MCF 10A (cell line): ENCODE data around the gene STAMBPL1. TPM values are rescaled to one million over a fixed set of nuclear protein-coding genes. Genes with fewer than 3 reads are reported as not detected.

Experiments used
- BruUV-seq: library from RNA; stranded (reverse); fragments of 400-500 nt; replicated peaks from 2 replicates; lab custom pipeline; 2021; lab: Mats Ljungman, UMichigan
- CTCF ChIA-PET: fragments of 300-600 bp; sonication (Branson Sonifier 250); formaldehyde crosslinking; extraction: SDS; loops from one replicate; lab custom pipeline; 2021; ENCODE audit warnings: antibody characterized with exemption, inconsistent platforms; lab: Yijun Ruan, JAX
- POLR2A ChIA-PET: fragments of 300-600, 350-650 bp; sonication (Branson Sonifier 250); formaldehyde crosslinking; extraction: SDS; loops from one replicate; lab custom pipeline; 2020; ENCODE audit warnings: antibody characterized with exemption, inconsistent platforms; lab: Yijun Ruan, JAX
- DNase-seq: peaks from one replicate; pipeline ENCODE4 v3.0.0-alpha.2; 2018; ENCODE audit not compliant: unreplicated experiment
- H3K27ac Mint-ChIP-seq: one replicate; pipeline ENCODE4 v1.8.0; 2022; ENCODE audit warnings: mild to moderate bottlenecking, low read depth, mixed read lengths; ENCODE audit not compliant: unreplicated experiment
- H3K27me3 Mint-ChIP-seq: one replicate; pipeline ENCODE4 v1.8.0; 2022; ENCODE audit warnings: mixed read lengths; ENCODE audit not compliant: insufficient read depth, unreplicated experiment
- H3K36me3 Mint-ChIP-seq: one replicate; pipeline ENCODE4 v1.8.0; 2022; ENCODE audit warnings: mild to moderate bottlenecking, moderate library complexity, mixed read lengths; ENCODE audit not compliant: insufficient read depth, unreplicated experiment
- H3K4me1 Mint-ChIP-seq: one replicate; pipeline ENCODE4 v1.8.0; 2022; ENCODE audit warnings: mixed read lengths; ENCODE audit not compliant: insufficient read depth, unreplicated experiment
- H3K4me3 Mint-ChIP-seq: one replicate; pipeline ENCODE4 v1.8.0; 2022; ENCODE audit warnings: mild to moderate bottlenecking, moderate library complexity, mixed read lengths; ENCODE audit not compliant: unreplicated experiment
- H3K9me3 Mint-ChIP-seq: one replicate; pipeline ENCODE4 v1.8.0; 2022; ENCODE audit warnings: mixed read lengths; ENCODE audit not compliant: unreplicated experiment
- intact Hi-C: fragments of 100-400 bp; cut with micrococcal nuclease; formaldehyde crosslinking; loops from 2 replicates; pipeline ENCODE4 v1.14.1; 2022
- total RNA-seq: library from RNA; stranded (reverse); gene quantifications from 2 replicates; pipeline ENCODE4 v1.2.3, GENCODE V29; 2022
- TF ChIP-seq, protein P1 (sequence below): fragments of 200-600 bp; IDR thresholded peaks from one replicate; pipeline ENCODE4 v1.8.0; 2022; ENCODE audit warnings: antibody characterized with exemption, mild to moderate bottlenecking; ENCODE audit not compliant: unreplicated experiment

Gene STAMBPL1
- total RNA-seq, 1 experiment from 2014 or later, result 29.2 TPM

DNA sequence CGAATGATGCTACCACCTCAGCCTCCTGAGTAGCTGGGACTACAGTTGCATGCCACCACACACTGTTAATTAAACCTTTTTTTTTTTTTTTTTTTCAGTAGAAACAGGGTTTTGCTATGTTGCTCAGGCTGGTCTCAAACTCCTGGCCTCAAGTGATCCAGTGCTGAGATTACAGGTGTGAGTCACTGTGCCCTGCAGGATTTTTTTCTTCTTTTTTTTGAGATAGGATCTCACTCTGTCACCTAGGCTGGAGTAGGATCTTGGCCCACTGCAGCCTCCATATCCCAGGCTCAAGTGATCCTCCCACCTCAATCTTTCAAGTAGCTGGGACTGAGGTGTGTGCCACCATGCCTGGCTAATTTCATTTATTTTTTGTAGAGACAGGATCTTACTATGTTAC lies 66.2 kb downstream of the STAMBPL1 start:
- POLR2A ChIA-PET, result interaction anchor here (1.1 to 2.3 kb wide), 3 partner anchors 12 to 47 kb away, joined by 3 to 12 read pairs (median 4); partner anchors contain the start of gene FAS
- Mint-ChIP-seq H3K27ac (no peak overlapping the region), H3K4me1 (peaks cover 5% of the 10 kb centered on the region), H3K9me3 (no peaks in the 10 kb centered on the region), H3K27me3 (no peaks in the 10 kb centered on the region), H3K36me3 (peaks cover 7% of the 10 kb centered on the region), H3K4me3 (no peak overlapping the region)
- TF ChIP-seq, protein P1, sequence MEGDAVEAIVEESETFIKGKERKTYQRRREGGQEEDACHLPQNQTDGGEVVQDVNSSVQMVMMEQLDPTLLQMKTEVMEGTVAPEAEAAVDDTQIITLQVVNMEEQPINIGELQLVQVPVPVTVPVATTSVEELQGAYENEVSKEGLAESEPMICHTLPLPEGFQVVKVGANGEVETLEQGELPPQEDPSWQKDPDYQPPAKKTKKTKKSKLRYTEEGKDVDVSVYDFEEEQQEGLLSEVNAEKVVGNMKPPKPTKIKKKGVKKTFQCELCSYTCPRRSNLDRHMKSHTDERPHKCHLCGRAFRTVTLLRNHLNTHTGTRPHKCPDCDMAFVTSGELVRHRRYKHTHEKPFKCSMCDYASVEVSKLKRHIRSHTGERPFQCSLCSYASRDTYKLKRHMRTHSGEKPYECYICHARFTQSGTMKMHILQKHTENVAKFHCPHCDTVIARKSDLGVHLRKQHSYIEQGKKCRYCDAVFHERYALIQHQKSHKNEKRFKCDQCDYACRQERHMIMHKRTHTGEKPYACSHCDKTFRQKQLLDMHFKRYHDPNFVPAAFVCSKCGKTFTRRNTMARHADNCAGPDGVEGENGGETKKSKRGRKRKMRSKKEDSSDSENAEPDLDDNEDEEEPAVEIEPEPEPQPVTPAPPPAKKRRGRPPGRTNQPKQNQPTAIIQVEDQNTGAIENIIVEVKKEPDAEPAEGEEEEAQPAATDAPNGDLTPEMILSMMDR, result no peak
- CTCF ChIA-PET, result interaction anchor here (0.6 to 3.4 kb wide), 7 partner anchors 10 to 111 kb away, joined by 3 to 26 read pairs (median 5); no protein-coding TSS in a partner anchor
- no TSS peak for BruUV-seq
- intact Hi-C loops, result no loop called here
- no peak for DNase-seq

DNA sequence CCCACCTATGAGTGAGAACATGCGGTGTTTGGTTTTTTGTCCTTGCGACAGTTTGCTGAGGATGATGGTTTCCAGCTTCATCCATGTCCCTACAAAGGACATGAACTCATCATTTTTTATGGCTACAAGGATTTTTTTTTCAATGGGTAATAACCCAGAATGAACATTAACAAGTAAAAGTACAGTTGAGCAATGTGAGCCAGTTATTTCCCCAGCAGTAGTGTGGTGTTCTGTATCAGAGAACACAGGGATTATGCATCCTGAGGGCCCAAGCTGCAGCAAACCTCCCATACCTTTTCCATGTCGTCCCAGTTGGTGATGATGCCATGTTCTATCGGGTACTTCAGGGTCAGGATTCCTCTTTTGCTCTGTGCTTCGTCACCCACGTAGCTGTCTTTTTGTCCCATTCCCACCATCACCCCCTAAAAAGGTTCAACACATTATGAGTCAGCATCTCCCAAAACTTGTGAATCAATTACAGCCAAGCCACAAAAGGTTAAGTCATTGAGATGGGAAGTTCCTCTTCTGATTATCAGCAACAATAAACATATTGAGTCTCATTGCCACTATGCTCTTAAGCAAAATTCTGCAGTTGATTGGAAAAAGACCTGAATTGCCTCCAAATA lies 67.0 kb downstream of the STAMBPL1 start:
- intact Hi-C loops, result no loop called here
- TF ChIP-seq, protein P1, result no peak
- no peak overlapping the region for H3K27ac Mint-ChIP-seq
- H3K4me3 Mint-ChIP-seq, result no peak overlapping the region
- no peak for DNase-seq
- H3K9me3 Mint-ChIP-seq, result no peaks in the 10 kb centered on the region
- H3K27me3 Mint-ChIP-seq, result no peaks in the 10 kb centered on the region
- no TSS peak for BruUV-seq
- ChIA-PET POLR2A (interaction anchor here (0.6 to 2.3 kb wide), 3 partner anchors 43 to 46 kb away, joined by 4 to 12 read pairs (median 5); partner anchors contain the start of gene FAS), CTCF (interaction anchor here (0.5 to 3.4 kb wide), 4 partner anchors 10 to 112 kb away, joined by 3 to 22 read pairs (median 3); no protein-coding TSS in a partner anchor)
- peaks cover 14% of the 10 kb centered on the region for H3K4me1 Mint-ChIP-seq
- H3K36me3 Mint-ChIP-seq, result peaks cover 7% of the 10 kb centered on the region

DNA sequence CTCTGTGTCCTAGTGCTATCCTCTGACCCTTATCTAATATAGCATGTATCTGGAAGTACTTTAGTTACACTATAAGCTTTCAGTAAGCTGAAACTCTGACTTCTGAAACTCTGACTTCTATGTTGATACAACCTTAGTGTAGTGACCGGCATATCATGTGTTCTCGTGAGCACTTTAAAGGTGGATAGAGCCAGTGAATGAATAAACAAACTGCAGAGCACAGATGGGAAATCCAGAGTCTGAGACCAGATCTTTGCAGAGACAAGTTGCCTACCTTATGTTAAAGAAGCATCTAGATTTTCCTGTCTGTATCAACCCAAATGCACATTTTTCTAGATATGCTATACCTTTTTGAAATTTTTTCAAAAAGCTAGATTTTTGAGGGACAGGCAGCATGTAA lies 69.0 kb downstream of the STAMBPL1 start:
- no peak for DNase-seq
- no peaks in the 10 kb centered on the region for H3K9me3 Mint-ChIP-seq
- BruUV-seq, result no TSS peak
- H3K4me1 Mint-ChIP-seq, result peaks cover 20% of the 10 kb centered on the region
- TF ChIP-seq, protein P1, result no peak
- CTCF ChIA-PET, result interaction anchor here (1.0 to 3.4 kb wide), 5 partner anchors 13 to 265 kb away, joined by 3 to 22 read pairs (median 9); no protein-coding TSS in a partner anchor
- POLR2A ChIA-PET, result interaction anchor here (0.7 to 1.0 kb wide), 4 partner anchors 26 to 94 kb away, joined by 3 to 7 read pairs (median 3); no protein-coding TSS in a partner anchor
- intact Hi-C loops, result no loop called here
- no peaks in the 10 kb centered on the region for H3K36me3 Mint-ChIP-seq
- no peak overlapping the region for H3K4me3 Mint-ChIP-seq
- H3K27ac Mint-ChIP-seq, result no peak overlapping the region
- H3K27me3 Mint-ChIP-seq, result no peaks in the 10 kb centered on the region
